Stimulated activated CD8-positive, alpha-beta memory T cell treated with anti-CD3 and anti-CD28 coated beads, Interleukin-2, amount 100 ng/mL, for 48 hours (primary cell): Measurements from ENCODE around the gene LIMD2.
"Not testable (repeated sequence)": the region's sequence is repeated elsewhere in the genome, so short reads cannot be mapped to it uniquely, and the experiment has no call there.

Source experiments
- DNase-seq, 2 donors: peaks; one replicate each; pipeline ENCODE4 v3.0.0-alpha.2; 2020; ENCODE audit warnings: low read depth in 2 of 2

Gene LIMD2

GRCh38 chr17:63699638-63700527 is at the start of gene LIMD2:
TSS of gene LIMD2 (minus strand) at chr17:63700125. CDS start at chr17:63699298, 827 bp downstream.
- DNase-seq = peak; percentile 62 to 79

GRCh38 chr17:63741408-63742173 is 41.7 kb upstream of the LIMD2 start, which contains the start of gene STRADA:
TSS of gene STRADA (minus strand) at chr17:63741799. CDS start at chr17:63728369, 13,430 bp downstream.
- peak; percentile 99 for DNase-seq

- DNase-seq = no peak
Measured at GRCh38 chr17:63741143-63741407, 41.1 kb upstream of the LIMD2 start.

GRCh38 chr17:63740464-63741142 is 40.7 kb upstream of the LIMD2 start:
- DNase-seq = no peak

- DNase-seq = no peak
Measured at GRCh38 chr17:63735691-63736090, 35.8 kb upstream of the LIMD2 start.

- no peak for DNase-seq
Measured at GRCh38 chr17:63722403-63722802, 22.5 kb upstream of the LIMD2 start.

- DNase-seq = not testable (repeated sequence)
Measured at GRCh38 chr17:63720194-63720593, 20.3 kb upstream of the LIMD2 start.

GRCh38 chr17:63718988-63719387 is 19.1 kb upstream of the LIMD2 start:
- no peak for DNase-seq

- no peak for DNase-seq
Measured at GRCh38 chr17:63716426-63716825, 16.5 kb upstream of the LIMD2 start.

GRCh38 chr17:63714550-63715277 is 14.8 kb upstream of the LIMD2 start:
- no peak for DNase-seq

- DNase-seq = no peak
Measured at GRCh38 chr17:63709110-63709509, 9.2 kb upstream of the LIMD2 start.

- no peak for DNase-seq
Measured at GRCh38 chr17:63707151-63707550, 7.2 kb upstream of the LIMD2 start.

GRCh38 chr17:63706336-63707082 is 6.6 kb upstream of the LIMD2 start:
- no peak for DNase-seq

- DNase-seq = no peak
Measured at GRCh38 chr17:63705657-63706056, 5.7 kb upstream of the LIMD2 start.

GRCh38 chr17:63704836-63705235 is 4.9 kb upstream of the LIMD2 start:
- DNase-seq = no peak

- DNase-seq = no peak
Measured at GRCh38 chr17:63704259-63704576, 4.3 kb upstream of the LIMD2 start.

GRCh38 chr17:63703556-63704258 is 3.8 kb upstream of the LIMD2 start:
- DNase-seq = no peak

GRCh38 chr17:63703029-63703428 is 3.1 kb upstream of the LIMD2 start:
- DNase-seq = no peak

GRCh38 chr17:63702721-63703015 is 2.7 kb upstream of the LIMD2 start:
- DNase-seq = no peak

GRCh38 chr17:63701868-63702720 is 2.2 kb upstream of the LIMD2 start:
- DNase-seq = peak; percentile 55 to 57
